ENCODE results near the gene CCDC171.
"Not testable (repeated sequence)": the region's sequence is repeated elsewhere in the genome, so short reads cannot be mapped to it uniquely, and the experiment has no call there.

The CCDC171 gene

GRCh38 chr9:15785584-15785983, 232.7 kb downstream of the CCDC171 start:
- no peak for TF ChIP-seq CTCF (conservative IDR thresholded peaks at IDR 0.05; ENCODE audit: low read depth, low read length)
- H3K4me3 ChIP-seq (ENCODE audit: low read length) = no peak overlapping the region
- DNase-seq (ENCODE audit: low read depth) = no peak

GRCh38 chr9:15786616-15787015, 233.8 kb downstream of the CCDC171 start:
- no peak overlapping the region for H3K4me3 ChIP-seq (ENCODE audit: low read length)
- no peak for DNase-seq (ENCODE audit: low read depth)
- no peak for TF ChIP-seq CTCF (conservative IDR thresholded peaks at IDR 0.05; ENCODE audit: low read depth, low read length)

- DNase-seq (ENCODE audit: low read depth); H3K4me3 ChIP-seq (ENCODE audit: low read length): not testable (repeated sequence)
Observed at GRCh38 chr9:15810219-15810899, 257.5 kb downstream of the CCDC171 start.

GRCh38 chr9:15813076-15813475, 260.2 kb downstream of the CCDC171 start:
- no peak overlapping the region for H3K4me3 ChIP-seq (ENCODE audit: low read length)
- DNase-seq (ENCODE audit: low read depth) = no peak
- no peak for TF ChIP-seq CTCF (conservative IDR thresholded peaks at IDR 0.05; ENCODE audit: low read depth, low read length)

- TF ChIP-seq CTCF (conservative IDR thresholded peaks at IDR 0.05; ENCODE audit: low read depth, low read length) = peak; percentile 38
- no peak overlapping the region for H3K4me3 ChIP-seq (ENCODE audit: low read length)
- no peak for DNase-seq (ENCODE audit: low read depth)
Observed at GRCh38 chr9:15824310-15824709, 271.5 kb downstream of the CCDC171 start.

GRCh38 chr9:15831384-15831783, 278.5 kb downstream of the CCDC171 start:
- H3K4me3 ChIP-seq (ENCODE audit: low read length) = no peak overlapping the region
- peak; percentile 31 for DNase-seq (ENCODE audit: low read depth)
- no peak for TF ChIP-seq CTCF (conservative IDR thresholded peaks at IDR 0.05; ENCODE audit: low read depth, low read length)

- no peak overlapping the region for H3K4me3 ChIP-seq (ENCODE audit: low read length)
- no peak for TF ChIP-seq CTCF (conservative IDR thresholded peaks at IDR 0.05; ENCODE audit: low read depth, low read length)
- peak; percentile 51 for DNase-seq (ENCODE audit: low read depth)
Observed at GRCh38 chr9:15834541-15834940, 281.7 kb downstream of the CCDC171 start.
